NOMO-1 (cell line): ENCODE measurements around the gene DNAJB8.
A peak's percentile ranks its signal among the peaks of the same experiment; 100 is the strongest.

Experiments
- DNase-seq, 2 experiments: peaks; one replicate each; lab custom pipeline; 2025; ENCODE audit not compliant: unreplicated experiment in 2 of 2; lab: John Stamatoyannopoulos, UW

DNAJB8 gene

GRCh38 chr3:128468791-128469527 is 2.3 kb upstream of the DNAJB8 start:
- DNase-seq, result peak in 1 of 2 experiments; percentile 27

GRCh38 chr3:128468285-128468790 is 1.6 kb upstream of the DNAJB8 start:
- DNase-seq, result no peak

GRCh38 chr3:128464702-128465101 is 2.0 kb downstream of the DNAJB8 start:
- DNase-seq, result no peak

GRCh38 chr3:128464188-128464587 is 2.5 kb downstream of the DNAJB8 start:
- DNase-seq, result no peak

- DNase-seq, result no peak
Measured at GRCh38 chr3:128463771-128464170, 2.9 kb downstream of the DNAJB8 start.

GRCh38 chr3:128463354-128463753 is 3.3 kb downstream of the DNAJB8 start:
- DNase-seq, result no peak

- no peak for DNase-seq
Measured at GRCh38 chr3:128462931-128463330, 3.8 kb downstream of the DNAJB8 start.

- DNase-seq, result no peak
Measured at GRCh38 chr3:128462341-128462910, 4.3 kb downstream of the DNAJB8 start.

- no peak for DNase-seq
Measured at GRCh38 chr3:128461731-128462130, 5.0 kb downstream of the DNAJB8 start.

GRCh38 chr3:128459461-128459820 is 7.2 kb downstream of the DNAJB8 start:
- no peak for DNase-seq

GRCh38 chr3:128458746-128459460 is 7.8 kb downstream of the DNAJB8 start:
- DNase-seq, result no peak

GRCh38 chr3:128457937-128458336 is 8.8 kb downstream of the DNAJB8 start:
- no peak for DNase-seq

- no peak for DNase-seq
Measured at GRCh38 chr3:128456776-128457715, 9.6 kb downstream of the DNAJB8 start.

GRCh38 chr3:128455786-128456748 is 10.6 kb downstream of the DNAJB8 start:
- no peak for DNase-seq

GRCh38 chr3:128455116-128455515 is 11.6 kb downstream of the DNAJB8 start:
- DNase-seq, result no peak

- no peak for DNase-seq
Measured at GRCh38 chr3:128454310-128454618, 12.4 kb downstream of the DNAJB8 start.

- no peak for DNase-seq
Measured at GRCh38 chr3:128453501-128454309, 13.0 kb downstream of the DNAJB8 start.

- DNase-seq, result no peak
Measured at GRCh38 chr3:128452678-128453275, 13.9 kb downstream of the DNAJB8 start.

- DNase-seq, result no peak
Measured at GRCh38 chr3:128452120-128452519, 14.6 kb downstream of the DNAJB8 start.
